ENCODE data around the gene ZNF239. TPM values are rescaled to one million over a fixed set of nuclear protein-coding genes. Genes with fewer than 3 reads are reported as not detected.

ZNF239 gene
- polyA plus RNA-seq, result 10.9 and 16.4 TPM in 2 replicates

GRCh38 chr10:43574001-43574892 is at the start of gene ZNF239:
Gene ZNF239, minus strand, starts transcription at chr10:43574616. Its CDS starts 16,537 bp downstream, at chr10:43558079.

GRCh38 chr10:43606323-43607198 is 32.1 kb upstream of the ZNF239 start, which contains the start of gene ZNF485:
Gene ZNF485, plus strand, starts transcription at chr10:43606438. Its CDS starts 613 bp downstream, at chr10:43607051.

Other genes starting within 250 kb of the ZNF239 start
- gene FXYD4, start 203.0 kb downstream of the ZNF239 start, polyA plus RNA-seq, result not detected in 2 replicates
- 15.9 and 18.5 TPM in 2 replicates for gene HNRNPF, start 165.4 kb downstream of the ZNF239 start, polyA plus RNA-seq
- 0.36 and 10.0 TPM in 2 replicates for gene ZNF487, start 137.5 kb downstream of the ZNF239 start, polyA plus RNA-seq
- 2.7 and 3.3 TPM in 2 replicates for gene ZNF485, start 31.8 kb upstream of the ZNF239 start, polyA plus RNA-seq
- 41.3 and 55.3 TPM in 2 replicates for gene ZNF32, start 74.3 kb upstream of the ZNF239 start, polyA plus RNA-seq